Left cardiac atrium (tissue), 4 donors: ENCODE data around the gene EPN1. TPM values are rescaled to one million over a fixed set of nuclear protein-coding genes. Genes with fewer than 3 reads are reported as not detected.

ENCODE experiments used
- ATAC-seq, 2 donors: fragments of 200-7000 bp; cut with Tn5 transposase; one replicate each; pipeline ENCODE4 v1.9.1; 2020; ENCODE audit warnings: mild to moderate bottlenecking in 2 of 2, moderate library complexity in 2 of 2
- DNase-seq: peaks from one replicate; pipeline ENCODE4 v3.0.0-alpha.2; 2020
- intact Hi-C, 2 donors: fragments of 100-400 bp; cut with DNase I; formaldehyde crosslinking; loops; one replicate each; pipeline versions ENCODE4 v1.14.1 to v1.15.1; 2022 to 2023
- total RNA-seq, 2 donors: library from RNA; stranded (reverse); fragmentation: NEBNext Ultra II Directional; extraction: Animal tissue kit (Norgen Biotek cat#: 25700); gene quantifications; one replicate each; pipeline ENCODE4 v1.2.1, GENCODE V29; 2021
- donor health status: DM: no; HTN: yes; CAD: no.
- donor health status: DM: no; HTN: yes; CAD: no; lungs with severe emphysema.
- donor health status: DM: yes; HTN: yes; CAD: no.
- donor health status: Dilated cardiomyopathy.

EPN1 gene
- total RNA-seq, 2 donors from 2014 or later, result 148 to 165 TPM

DNA sequence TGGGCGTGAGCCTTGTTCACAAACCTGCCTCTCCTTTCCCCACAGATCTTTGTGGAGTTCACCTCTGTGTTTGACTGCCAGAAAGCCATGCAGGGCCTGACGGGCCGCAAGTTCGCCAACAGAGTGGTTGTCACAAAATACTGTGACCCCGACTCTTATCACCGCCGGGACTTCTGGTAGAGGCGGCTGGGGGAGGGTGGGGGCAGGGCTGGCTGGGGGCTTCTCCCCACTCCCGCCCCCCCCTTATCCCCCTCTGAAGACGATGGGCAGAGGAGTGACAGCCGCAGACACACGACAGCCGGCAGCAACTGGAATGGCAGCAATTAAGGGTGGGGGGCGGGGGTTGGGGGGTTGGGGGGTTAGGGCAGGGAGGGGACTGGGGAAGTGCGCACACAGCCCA lies 1.1 kb upstream of the EPN1 start:
- DNase-seq (no peak), ATAC-seq (no peak)
- intact Hi-C loops, result no loop called here

DNA sequence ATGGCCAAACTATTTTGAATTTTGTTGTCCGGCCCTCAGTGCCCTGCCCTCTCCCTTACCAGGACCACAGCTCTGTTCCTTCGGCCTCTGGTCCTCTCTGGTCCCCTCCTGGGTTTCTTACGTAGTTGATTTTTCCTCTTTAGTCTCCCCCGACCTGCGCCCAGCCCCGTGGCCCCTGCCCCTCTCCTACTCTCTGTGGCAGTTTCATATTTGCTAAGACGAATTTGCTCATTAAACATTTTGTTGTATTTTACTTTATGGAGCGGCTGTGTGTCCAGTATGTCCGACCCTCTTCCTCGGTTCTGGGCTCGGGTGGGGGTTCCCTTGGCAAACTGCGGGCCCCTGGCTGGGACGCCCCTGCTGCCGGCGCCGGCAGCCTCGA lies 576 bp upstream of the EPN1 start:
- no peak for DNase-seq
- ATAC-seq, result peak in 1 of 2 donors; percentile 1
- intact Hi-C loops, result no loop called here

DNA sequence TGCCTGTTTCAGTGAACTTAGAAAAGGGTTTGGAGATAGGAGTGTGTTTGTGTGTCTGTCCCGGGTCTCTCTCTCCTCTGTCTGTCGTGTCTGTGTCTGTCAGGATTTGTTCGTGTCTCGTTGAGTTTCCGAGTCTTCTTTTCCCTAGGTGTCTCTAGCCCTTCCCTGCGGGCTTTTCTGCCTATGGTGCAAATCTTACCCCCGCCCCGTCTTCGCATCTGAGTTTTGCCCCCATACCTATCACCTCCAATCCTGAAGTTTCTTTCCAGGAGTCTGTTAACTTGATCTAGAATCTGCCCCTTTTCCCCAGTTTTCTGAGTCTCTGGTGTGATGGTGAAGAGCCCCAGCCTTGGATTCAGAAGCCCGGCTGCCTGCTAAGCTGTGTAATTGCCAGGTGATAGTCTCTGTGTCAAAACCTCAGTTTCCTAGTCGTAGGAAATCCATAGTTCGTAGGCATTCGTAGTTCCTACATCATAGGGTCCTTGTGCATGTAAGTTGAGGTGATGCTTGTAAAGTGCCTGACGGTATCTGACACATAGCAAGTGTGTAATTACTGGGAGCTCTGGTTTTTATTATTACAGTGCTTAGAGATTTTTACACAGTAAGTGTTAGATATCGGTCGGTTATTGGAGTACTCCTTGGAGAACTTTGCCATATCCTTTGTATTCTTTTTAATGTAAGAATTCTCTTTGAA lies 782 bp downstream of the EPN1 start:
- intact Hi-C loops, result no loop called here
- no peak for DNase-seq
- no peak for ATAC-seq

DNA sequence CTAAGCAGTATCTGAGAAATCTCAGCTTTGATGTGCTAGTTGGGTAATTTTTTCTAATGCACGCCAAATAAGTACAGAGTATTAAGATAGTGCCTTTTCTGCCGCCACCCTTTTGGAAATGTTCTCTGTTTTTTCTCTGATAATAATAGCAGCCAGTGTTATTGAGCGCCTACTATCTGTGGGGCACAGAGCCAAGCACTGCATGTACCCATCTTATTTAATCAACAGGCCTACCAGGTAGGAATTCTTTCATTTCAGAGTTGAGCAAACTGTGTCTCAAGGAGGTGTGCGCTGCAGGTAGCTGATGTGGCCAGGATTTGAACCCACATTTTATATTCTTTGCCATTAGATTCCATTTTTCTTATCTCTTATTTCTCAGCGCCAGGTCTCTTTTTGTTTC lies 1.4 kb downstream of the EPN1 start:
- ATAC-seq (no peak), DNase-seq (peak; percentile 61)
- intact Hi-C loops, result no loop called here

DNA sequence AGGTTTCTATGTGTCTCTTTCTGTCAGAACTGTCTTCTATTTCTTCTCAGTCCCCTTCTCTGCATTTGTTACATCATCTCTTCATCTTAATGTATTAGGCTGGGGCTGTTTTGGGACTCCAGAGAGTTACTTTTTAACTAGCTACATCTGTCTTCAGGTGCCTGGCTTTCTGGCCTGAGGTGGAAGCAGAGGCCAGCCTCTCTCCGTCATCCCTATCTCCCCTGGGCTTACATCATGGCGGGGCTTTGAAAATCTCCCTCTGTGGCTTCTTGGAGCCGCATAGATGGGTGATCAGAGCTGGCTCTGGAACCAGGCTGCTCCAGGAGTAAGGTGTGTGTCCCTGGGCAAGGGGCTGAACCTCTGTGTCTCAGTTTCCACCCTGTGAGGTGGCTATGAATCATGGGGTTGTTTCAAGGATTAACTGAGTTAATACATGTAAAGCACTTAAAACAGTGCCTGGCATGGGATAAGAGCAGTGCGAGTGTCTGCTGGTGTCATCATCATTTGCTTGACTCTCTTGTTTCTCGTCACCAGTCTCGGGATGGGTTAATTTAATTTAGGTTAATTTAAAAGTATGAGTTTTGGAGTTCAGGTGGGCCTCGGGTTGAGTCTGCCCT lies 2.0 kb downstream of the EPN1 start:
- no peak for DNase-seq
- intact Hi-C loops, result no loop called here
- ATAC-seq, result no peak

DNA sequence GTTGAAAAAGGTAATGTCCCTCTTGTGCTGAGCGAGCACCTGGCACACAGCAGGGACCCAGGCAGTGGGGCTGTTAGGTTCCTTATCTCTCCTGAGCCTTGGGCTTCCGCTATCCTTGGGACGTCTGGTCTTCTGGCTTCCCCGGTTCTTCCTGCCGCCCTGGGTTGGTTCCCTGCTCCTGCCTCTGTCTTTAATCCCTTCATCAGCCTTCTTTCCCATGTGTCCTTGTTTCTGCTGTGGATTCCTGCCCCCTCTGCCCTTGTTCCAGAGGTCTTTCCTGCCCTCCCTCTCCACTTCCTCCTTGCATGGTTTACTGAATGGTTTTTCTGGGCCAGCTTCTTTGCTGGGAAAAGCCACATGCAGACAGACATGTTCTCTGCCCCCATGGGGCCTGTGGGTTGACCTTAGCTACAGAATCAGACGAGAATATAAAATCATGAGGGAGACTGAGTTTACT lies 2.6 kb downstream of the EPN1 start:
- intact Hi-C loops, result no loop called here
- DNase-seq (no peak), ATAC-seq (no peak)

DNA sequence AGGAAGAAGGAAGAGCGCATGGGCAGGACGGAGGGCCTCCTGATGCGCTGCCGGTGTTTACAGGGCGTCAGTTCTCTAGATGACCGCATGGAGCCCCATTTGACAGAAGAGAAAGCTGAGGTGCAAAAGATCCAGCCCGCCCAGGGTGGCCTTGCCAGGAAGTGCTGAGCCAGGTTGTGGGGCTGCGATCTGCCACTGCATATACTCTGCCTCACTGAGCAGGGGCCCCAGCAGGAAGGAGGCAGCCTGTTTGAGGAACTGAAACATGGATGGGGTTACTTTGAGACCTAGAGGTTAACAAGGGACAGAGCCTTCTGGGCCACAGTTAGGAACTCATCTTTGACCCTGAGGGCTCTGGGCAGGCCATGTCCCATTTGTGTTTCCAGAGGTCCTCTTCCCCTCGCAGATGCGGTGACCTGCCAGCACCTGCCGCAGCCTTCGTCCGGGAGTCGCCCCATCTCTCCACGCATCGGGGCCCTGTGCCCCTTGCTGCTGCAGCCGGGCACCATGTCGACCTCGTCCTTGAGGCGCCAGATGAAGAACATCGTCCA lies 3.2 kb downstream of the EPN1 start:
- no peak for DNase-seq
- intact Hi-C loops, result no loop called here
- ATAC-seq, result peak in 1 of 2 donors; percentile 17

DNA sequence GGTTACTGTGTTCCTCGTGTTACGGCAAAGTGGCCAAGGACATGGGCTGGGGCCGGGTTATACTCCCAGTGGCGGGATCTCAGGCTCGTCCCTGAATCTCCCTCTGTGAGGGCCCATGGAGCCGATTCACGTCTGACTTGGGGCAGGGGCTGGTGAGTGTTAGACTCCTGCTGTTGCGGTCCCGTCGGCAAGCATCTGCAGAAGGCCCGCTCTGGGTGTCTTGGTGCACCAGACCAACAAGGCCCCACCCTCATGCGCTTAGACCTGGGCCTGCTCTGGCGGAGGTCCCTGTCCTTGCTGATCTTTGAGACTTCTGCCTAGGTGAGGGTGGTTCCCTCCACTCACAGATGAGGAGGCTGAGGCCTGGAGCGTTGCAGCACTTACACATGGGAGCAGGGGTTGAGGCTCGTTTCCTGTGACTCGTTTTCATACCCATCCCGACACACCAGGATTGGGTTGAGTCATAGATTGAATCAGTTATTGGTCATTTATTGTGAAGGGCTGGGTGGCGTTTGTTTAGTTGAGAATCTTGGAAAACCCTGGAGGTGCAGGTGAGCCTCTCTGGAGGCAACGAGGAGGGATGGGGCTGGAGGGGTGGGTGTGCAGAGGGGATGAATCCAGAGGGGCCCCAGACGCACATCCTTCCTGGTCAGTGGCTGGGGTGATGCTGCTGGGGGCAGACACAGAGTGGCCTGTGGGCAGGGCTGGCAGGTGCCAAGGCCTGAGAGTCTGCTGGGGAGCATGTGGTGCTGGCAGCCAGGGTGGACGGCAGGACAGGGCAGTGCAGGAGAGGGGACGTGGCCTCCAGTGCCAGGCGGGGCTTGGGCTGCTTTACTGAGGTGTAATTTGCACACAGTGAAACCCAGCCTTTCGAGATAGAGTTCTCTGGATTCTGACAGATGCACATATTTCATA lies 4.6 kb downstream of the EPN1 start:
- intact Hi-C loops, result no loop called here
- ATAC-seq (no peak), DNase-seq (no peak)

DNA sequence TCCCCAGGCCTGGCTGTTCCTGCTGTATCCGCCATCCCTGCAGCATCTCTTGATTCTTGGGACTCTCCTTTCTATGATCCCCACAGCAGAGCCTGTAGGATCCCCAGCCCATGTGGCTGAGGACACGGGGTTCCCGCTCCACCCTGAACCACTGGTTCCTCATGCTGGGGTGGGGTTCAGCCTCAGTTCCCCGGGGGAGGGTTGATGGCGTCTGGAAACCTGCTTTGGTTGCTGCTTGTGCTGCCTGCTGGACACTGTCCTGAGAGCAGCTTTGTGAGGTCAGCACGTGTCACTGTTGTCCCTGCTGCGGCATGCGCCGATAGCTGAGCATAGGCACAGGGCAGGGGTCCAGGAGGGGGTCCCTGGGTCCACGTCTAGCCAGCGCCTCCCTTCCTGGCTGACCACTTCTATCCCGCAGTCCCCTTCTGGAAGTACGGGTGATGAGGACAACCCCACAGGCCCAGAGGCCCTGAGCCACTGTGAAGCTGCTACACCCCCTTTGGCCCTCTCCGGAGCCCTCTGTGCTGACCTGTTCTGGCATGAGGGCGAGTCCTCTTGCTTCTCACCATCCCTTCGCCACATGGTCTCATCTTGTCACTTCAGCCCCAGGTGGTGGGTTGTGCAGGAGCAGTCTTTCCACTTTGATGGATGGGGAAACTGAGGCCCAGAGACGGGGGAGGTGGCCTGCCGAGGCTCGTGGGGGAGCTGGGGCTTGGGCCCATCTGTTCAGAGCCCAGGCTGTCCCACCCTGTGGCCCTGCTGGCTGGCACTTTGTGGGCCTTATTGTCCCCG lies 5.5 kb downstream of the EPN1 start:
- ATAC-seq (no peak), DNase-seq (no peak)
- intact Hi-C loops, result no loop called here

DNA sequence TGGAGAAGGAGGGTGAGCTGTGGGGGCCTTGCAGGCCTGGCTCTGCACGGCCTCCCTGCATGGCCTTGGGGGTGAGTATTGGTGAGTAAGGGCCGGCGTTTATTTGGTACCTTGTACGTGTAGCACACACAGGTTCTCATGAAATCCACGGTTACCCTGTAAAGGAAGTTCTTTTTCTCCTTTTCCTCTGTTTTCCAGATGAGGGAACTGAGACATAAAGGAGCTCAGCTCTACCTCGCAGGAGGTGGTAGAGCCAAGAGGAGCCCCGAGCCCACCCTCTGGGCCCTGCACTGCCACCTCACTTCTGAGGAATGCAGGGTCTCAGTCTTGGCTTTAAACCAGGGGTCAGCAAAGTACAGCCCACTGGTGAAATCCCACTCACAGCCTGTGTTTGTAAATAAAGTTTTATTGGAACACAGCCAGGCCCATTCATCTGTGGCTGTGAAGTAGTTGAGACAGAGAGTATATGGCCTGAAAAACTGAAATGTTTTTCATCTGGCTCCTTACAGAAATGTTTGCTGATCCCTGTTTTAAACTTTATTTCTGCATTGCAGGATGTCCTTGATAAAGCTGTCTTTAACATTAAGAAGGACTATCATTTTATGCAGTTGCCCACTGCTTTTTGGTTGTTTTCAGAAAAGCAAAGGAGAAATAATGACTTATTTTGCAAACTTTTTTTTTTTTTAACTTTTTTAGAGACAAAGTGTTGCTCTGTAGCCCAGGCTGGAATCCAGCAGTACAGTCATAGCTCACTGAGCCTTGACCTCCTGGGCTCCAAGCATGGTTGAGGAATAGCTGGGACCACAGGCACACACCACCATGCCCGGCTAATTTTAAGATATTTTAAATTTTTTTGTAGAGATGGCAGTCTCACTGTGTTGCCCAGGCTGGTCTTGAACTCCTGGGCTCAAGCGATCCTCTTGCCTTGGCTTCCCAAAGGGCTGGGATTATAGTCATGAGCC lies 6.4 kb downstream of the EPN1 start:
- intact Hi-C loops, result no loop called here
- ATAC-seq, result no peak

DNA sequence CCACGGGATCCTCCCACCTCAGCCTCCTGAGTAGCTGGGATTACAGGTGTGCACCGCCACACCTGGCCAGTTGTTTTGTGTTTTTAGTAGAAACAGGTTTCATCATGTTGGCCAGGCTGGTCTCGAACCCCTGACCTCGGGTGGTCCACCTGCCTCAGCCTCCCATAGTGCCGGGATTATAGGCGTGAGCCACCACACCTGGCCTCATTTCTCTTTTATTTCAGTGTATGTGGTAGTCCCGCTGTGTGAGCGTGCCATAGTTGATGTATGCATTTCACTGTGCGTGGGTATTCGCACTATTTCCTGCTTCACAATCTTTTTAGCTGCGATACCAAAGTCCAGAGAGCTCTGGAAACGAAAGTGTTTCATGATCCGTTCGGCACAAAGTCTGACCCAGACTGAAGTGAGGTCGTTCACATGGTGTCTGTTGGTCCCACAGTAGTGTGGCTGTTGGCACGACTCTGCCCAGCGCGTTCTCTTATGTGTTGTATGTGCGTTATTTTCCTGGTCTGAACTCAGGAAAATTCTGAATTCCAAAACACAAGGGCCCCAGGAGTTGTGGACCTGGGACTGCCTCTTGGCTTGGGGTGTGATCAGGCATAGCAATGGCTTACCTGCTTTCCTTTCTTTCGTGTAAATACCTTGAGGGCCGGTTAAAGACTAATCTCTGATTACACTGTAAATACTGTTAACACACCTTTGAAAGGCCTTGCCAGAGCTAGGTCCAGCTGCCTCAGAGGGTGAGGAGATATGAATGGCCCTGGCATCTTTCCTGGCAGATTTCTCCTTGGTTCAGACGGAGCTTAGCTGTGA lies 8.6 kb downstream of the EPN1 start:
- intact Hi-C loops, result no loop called here
- DNase-seq, result no peak
- ATAC-seq, result no peak

More for the DNA sequence above, 6.4 kb downstream of the EPN1 start:
- DNase-seq, result no peak

DNA sequence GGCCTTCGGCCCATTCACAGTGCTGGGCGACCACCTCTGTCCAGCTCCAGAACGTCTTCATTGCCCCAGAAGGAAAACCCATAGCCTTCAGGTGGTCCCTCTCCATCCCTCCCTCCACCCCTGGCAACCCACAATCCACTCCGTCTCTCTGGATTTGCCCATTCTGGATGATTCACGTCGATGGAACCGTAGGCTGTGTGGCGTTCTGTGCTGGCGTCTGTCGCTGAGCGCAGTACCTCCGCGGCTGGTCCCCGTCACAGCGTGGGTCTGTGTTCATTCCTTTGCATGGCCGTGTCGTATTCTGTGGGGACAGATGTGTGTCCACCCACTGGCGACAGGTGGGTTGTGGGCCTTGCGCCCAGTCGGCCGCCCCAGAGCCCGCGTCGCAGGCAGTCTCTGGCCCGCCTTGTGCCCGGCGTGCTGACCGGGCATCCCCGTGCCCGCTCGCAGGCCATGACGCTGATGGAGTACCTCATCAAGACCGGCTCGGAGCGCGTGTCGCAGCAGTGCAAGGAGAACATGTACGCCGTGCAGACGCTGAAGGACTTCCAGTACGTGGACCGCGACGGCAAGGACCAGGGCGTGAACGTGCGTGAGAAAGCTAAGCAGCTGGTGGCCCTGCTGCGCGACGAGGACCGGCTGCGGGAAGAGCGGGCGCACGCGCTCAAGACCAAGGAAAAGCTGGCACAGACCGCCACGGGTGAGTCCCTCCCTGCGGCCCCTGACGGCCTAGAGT lies 10.1 kb downstream of the EPN1 start:
- intact Hi-C loops, result no loop called here
- ATAC-seq, result no peak
- DNase-seq, result no peak

DNA sequence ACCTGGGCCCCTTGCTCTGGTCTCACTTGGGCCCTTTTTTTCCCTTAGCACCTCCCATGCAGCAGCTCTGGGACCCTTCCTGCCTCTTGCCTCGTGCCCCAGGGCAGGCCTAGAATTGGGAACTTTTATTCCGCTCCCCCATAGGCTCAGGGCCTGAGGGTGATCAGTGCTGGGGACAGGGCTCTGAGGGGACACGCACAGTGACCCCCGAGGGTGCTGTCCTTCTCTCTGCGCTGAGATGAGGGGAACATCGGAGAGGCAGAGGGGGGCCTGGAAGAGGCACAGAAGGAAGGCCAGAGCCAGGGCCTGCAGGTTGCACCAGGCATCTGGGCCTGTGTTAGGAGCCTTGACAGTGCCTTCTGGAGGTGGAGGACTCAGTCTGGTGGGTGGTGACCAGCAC lies 10.8 kb downstream of the EPN1 start:
- intact Hi-C loops, result no loop called here
- DNase-seq, result no peak
- ATAC-seq, result no peak

DNA sequence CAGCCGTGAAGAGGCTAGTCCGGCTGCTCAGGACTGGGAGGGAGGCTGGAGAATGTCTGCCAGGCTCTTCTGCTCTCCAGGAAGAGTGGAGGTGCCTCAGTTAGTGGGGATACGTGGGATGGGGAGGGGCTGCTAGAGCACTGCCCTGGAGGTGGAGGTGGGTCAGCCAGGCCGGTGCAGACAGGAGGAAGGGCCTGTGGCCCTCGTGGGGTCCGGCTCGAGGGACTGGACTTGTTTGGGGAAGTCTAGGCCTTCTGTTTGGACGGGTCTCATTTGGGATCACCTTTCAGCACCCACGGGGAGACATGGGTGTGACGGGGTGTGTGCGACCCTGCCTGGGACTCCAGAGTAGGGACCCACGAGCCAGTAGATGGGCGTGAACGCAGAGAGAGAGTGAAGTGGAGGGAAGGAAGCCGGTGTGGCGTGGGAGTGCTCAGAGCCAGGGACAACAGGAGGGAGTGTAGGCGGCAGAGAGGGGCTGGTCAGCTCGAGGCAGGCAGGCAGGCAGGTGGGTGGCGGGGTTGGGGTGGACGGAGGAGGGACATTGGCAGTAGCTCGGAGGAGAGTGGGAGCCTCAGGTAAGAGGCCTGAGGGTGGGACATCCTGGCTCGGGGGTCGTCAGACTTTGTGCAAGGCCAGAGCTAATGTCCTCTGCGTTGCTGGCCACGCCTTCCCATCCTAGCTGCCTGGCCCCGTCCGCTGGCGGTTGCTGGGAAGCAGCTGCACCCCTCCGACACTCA lies 11.5 kb downstream of the EPN1 start:
- ATAC-seq (no peak), DNase-seq (no peak)
- intact Hi-C loops, result no loop called here

DNA sequence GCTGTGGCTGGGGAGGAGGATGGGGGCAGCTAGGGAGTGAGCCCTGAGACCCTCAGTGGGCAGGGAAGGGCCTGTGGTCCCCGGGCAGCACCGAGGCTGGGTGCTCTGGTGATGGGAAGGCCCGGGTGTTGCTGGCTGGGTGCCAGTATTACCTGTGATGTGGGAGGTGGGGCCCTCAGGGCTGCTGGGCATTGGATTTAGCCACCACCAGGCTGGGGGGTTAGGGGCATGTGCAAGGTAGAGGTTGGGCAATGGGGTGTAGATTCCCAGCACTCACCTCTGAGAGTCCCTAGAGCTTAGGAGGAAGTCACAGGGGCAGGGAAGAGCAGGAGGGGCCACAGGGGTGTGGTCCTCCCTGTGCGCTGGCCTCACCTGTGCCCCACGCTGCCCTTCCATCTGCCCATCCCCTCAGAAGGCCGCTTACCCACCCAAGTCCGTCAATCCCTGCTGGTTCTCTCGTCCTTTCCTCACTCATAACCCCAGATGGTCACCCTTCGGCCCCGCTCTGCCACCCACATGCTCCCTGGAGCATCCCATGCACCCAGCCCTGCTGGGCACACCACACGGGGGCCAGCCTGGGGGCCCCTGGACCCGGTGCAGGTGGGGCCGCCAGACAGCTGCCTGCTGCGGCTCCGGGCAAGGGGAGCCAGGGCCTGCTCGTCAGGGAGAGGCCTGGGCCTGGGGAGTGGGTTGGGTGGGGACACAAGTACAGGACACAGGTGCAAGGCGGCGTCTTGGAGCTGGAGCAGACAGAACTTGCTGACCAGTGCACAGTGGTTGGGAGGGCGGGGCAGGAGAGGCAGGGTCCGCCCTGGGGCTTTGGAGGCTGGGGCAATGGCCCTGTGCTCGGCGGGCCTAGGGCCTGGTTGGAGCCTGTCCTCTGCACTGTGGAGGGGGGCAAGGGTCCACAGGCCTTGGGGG lies 12.5 kb downstream of the EPN1 start:
- intact Hi-C loops, result no loop called here
- ATAC-seq, result no peak
- peak; percentile 25 for DNase-seq
